Activated B cell treated with CpG ODN at 0.5 μM for 24 hours (primary cell): ENCODE results near the gene ARL4A. TPM values are rescaled to one million over a fixed set of nuclear protein-coding genes. Genes with fewer than 3 reads are reported as not detected.

Experiments
- ATAC-seq: fragments of 200-7000 bp; cut with Tn5 transposase; one replicate; pipeline ENCODE4 v1.10.0; 2021; ENCODE audit warnings: low read depth, mild to moderate bottlenecking, moderate library complexity
- CTCF ChIA-PET: fragments of 350-600 bp; sonication (Branson Sonifier 250); formaldehyde crosslinking; loops from one replicate; lab custom pipeline; 2021; ENCODE audit warnings: antibody characterized with exemption; lab: Charles Lee
- POLR2A ChIA-PET: fragments of 350-600 bp; sonication (Branson Sonifier 250); formaldehyde crosslinking; loops from one replicate; lab custom pipeline; 2021; ENCODE audit warnings: antibody characterized with exemption; lab: Charles Lee
- DNase-seq: peaks from one replicate; pipeline ENCODE4 v3.0.0; 2022
- H3K27ac Mint-ChIP-seq: one replicate; pipeline ENCODE4 v1.8.0; 2020; ENCODE audit warnings: mixed read lengths
- H3K27me3 Mint-ChIP-seq: one replicate; pipeline ENCODE4 v1.8.0; 2021; ENCODE audit warnings: mixed read lengths
- H3K36me3 Mint-ChIP-seq: one replicate; pipeline ENCODE4 v1.8.0; 2021; ENCODE audit warnings: low read depth, mixed read lengths
- H3K4me1 Mint-ChIP-seq: one replicate; pipeline ENCODE4 v1.8.0; 2021; ENCODE audit warnings: mixed read lengths
- H3K4me3 Mint-ChIP-seq: one replicate; pipeline ENCODE4 v1.8.0; 2020; ENCODE audit warnings: mild to moderate bottlenecking, mixed read lengths
- H3K9me3 Mint-ChIP-seq: one replicate; pipeline ENCODE4 v1.8.0; 2020; ENCODE audit warnings: mixed read lengths
- CTCF ChIP-seq: fragments of 200-600 bp; IDR thresholded peaks from one replicate; pipeline ENCODE4 v1.8.0; 2022; ENCODE audit warnings: antibody characterized with exemption, mild to moderate bottlenecking
- intact Hi-C: fragments of 100-400 bp; cut with micrococcal nuclease; formaldehyde crosslinking; loops from one replicate; pipeline ENCODE4 v1.15.1; 2024
- total RNA-seq: library from RNA; stranded (reverse); gene quantifications from 2 replicates; pipeline ENCODE4 v1.2.3, GENCODE V29; 2022

Gene ARL4A
- total RNA-seq, 1 donor from 2014 or later = 11.9 TPM

GRCh38 chr7:12722636-12723605, 35.5 kb downstream of the ARL4A start:
- Mint-ChIP-seq H3K4me1 (peaks cover 2% of the 10 kb centered on the region), H3K27me3 (no peaks in the 10 kb centered on the region), H3K4me3 (no peak overlapping the region), H3K36me3 (no peaks in the 10 kb centered on the region), H3K9me3 (no peaks in the 10 kb centered on the region), H3K27ac (no peak overlapping the region)
- intact Hi-C loops = no loop called here
- ATAC-seq (no peak), DNase-seq (no peak)
- TF ChIP-seq CTCF = no peak
- CTCF ChIA-PET = no interaction called here
- POLR2A ChIA-PET = no interaction called here

GRCh38 chr7:12725575-12726316, 38.3 kb downstream of the ARL4A start:
- no peaks in the 10 kb centered on the region for H3K27me3 Mint-ChIP-seq
- H3K9me3 Mint-ChIP-seq = no peaks in the 10 kb centered on the region
- H3K4me3 Mint-ChIP-seq = no peak overlapping the region
- H3K4me1 Mint-ChIP-seq = no peaks in the 10 kb centered on the region
- CTCF ChIA-PET = no interaction called here
- intact Hi-C loops = no loop called here
- no peak for ATAC-seq
- no peak for TF ChIP-seq CTCF
- POLR2A ChIA-PET = no interaction called here
- DNase-seq = no peak
- no peak overlapping the region for H3K27ac Mint-ChIP-seq
- no peaks in the 10 kb centered on the region for H3K36me3 Mint-ChIP-seq

GRCh38 chr7:12726908-12727307, 39.5 kb downstream of the ARL4A start:
- Mint-ChIP-seq H3K27ac (no peak overlapping the region), H3K27me3 (no peaks in the 10 kb centered on the region), H3K4me1 (peaks cover 4% of the 10 kb centered on the region), H3K36me3 (no peaks in the 10 kb centered on the region), H3K4me3 (no peak overlapping the region), H3K9me3 (no peaks in the 10 kb centered on the region)
- DNase-seq (no peak), ATAC-seq (no peak)
- ChIA-PET POLR2A (no interaction called here), CTCF (no interaction called here)
- TF ChIP-seq CTCF = no peak
- intact Hi-C loops = no loop called here

- no peak for TF ChIP-seq CTCF
- ChIA-PET POLR2A (no interaction called here), CTCF (no interaction called here)
- Mint-ChIP-seq H3K9me3 (no peaks in the 10 kb centered on the region), H3K27me3 (no peaks in the 10 kb centered on the region), H3K36me3 (no peaks in the 10 kb centered on the region), H3K4me1 (peaks cover 4% of the 10 kb centered on the region), H3K4me3 (no peak overlapping the region), H3K27ac (no peak overlapping the region)
- DNase-seq = no peak
- ATAC-seq = no peak
- intact Hi-C loops = no loop called here
Measured at GRCh38 chr7:12727455-12728191, 40.2 kb downstream of the ARL4A start.

GRCh38 chr7:12728192-12728538, 40.7 kb downstream of the ARL4A start:
- no peak overlapping the region for H3K27ac Mint-ChIP-seq
- ATAC-seq = no peak
- H3K4me1 Mint-ChIP-seq = peaks cover 4% of the 10 kb centered on the region
- ChIA-PET POLR2A (no interaction called here), CTCF (no interaction called here)
- H3K36me3 Mint-ChIP-seq = no peaks in the 10 kb centered on the region
- no peaks in the 10 kb centered on the region for H3K27me3 Mint-ChIP-seq
- intact Hi-C loops = no loop called here
- H3K4me3 Mint-ChIP-seq = no peak overlapping the region
- TF ChIP-seq CTCF = no peak
- H3K9me3 Mint-ChIP-seq = no peaks in the 10 kb centered on the region
- no peak for DNase-seq
